ENCODE data around the gene FARS2. TPM values are rescaled to one million over a fixed set of nuclear protein-coding genes. Genes with fewer than 3 reads are reported as not detected.

The FARS2 gene
- polyA plus RNA-seq, 2 donors: 5.0 to 10.5 TPM

DNA sequence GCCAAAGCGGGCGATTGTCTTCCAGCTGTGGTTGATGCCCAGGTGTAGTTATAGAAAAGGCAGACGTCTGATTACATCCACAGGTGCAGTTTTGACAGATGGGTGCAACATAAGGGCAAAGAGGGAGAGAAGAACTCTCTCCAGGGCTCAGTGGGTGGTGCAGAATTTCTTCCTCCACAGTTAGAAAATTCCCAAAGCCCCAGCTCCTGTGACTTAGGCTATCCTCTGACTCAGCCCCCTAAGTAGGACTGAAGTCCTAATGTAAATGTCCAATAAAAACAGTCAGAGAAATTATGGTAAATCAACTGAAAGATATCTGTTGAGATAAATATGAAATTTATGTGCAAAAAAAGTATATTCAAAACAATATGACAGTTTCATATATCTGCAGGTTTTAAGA, 32.0 kb upstream of the FARS2 start:
- Histone ChIP-seq H3K36me3 (ENCODE audit: control insufficient read depth in 2 of 2, insufficient read depth in 2 of 2, low read length in 1 of 2) (no peaks in the 10 kb centered on the region), H3K4me3 (ENCODE audit: low read depth in 1 of 2, low read length in 2 of 2) (no peak overlapping the region), H3K9me3 (ENCODE audit: control insufficient read depth in 2 of 2, insufficient read depth in 1 of 2, low read depth in 1 of 2, low read length in 1 of 2) (no peaks in the 10 kb centered on the region), H3K27ac (ENCODE audit: low read depth in 2 of 2, low read length in 1 of 2) (no peak overlapping the region), H3K4me1 (ENCODE audit: control insufficient read depth in 2 of 2, insufficient read depth in 2 of 2, low read length in 1 of 2) (no peaks in the 10 kb centered on the region), H3K27me3 (ENCODE audit: control insufficient read depth in 1 of 2, insufficient read depth in 2 of 2, low read length in 2 of 2) (no peaks in the 10 kb centered on the region)
- 91 to 96% methylated on average over 3 of the region's 3 CpGs for WGBS, 2 donors

- no peak overlapping the region for H3K27ac ChIP-seq (ENCODE audit: low read depth in 2 of 2, low read length in 1 of 2)
- WGBS, 2 donors: 69 to 70% methylated on average over 4 of the region's 4 CpGs
- H3K9me3 ChIP-seq (ENCODE audit: control insufficient read depth in 2 of 2, insufficient read depth in 1 of 2, low read depth in 1 of 2, low read length in 1 of 2): no peaks in the 10 kb centered on the region
- H3K36me3 ChIP-seq (ENCODE audit: control insufficient read depth in 2 of 2, insufficient read depth in 2 of 2, low read length in 1 of 2): no peaks in the 10 kb centered on the region
- H3K4me1 ChIP-seq (ENCODE audit: control insufficient read depth in 2 of 2, insufficient read depth in 2 of 2, low read length in 1 of 2): no peaks in the 10 kb centered on the region
- H3K27me3 ChIP-seq (ENCODE audit: control insufficient read depth in 1 of 2, insufficient read depth in 2 of 2, low read length in 2 of 2): no peaks in the 10 kb centered on the region
- H3K4me3 ChIP-seq (ENCODE audit: low read depth in 1 of 2, low read length in 2 of 2): no peak overlapping the region
Measured at GRCh38 chr6:5230081-5230480, 31.2 kb upstream of the FARS2 start.

DNA sequence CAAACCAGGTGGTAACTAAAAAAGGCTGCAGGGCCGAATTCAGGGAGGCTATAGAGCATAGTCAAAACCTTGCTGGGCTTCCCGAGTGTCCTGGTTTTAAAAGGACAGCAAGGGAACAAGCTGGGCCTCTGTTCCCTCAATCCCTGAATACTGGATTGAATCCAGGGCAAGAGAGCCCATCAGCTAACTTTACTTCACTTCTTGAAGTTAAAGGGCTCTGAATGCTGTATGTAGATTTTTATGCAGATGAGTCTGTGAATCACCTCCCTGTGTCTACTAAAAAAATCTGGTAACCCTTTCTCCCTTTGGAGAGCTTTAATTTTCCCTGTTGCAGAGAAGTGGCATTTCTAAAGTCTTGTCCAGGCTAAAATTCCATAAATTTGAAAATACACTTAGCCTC, 30.0 kb upstream of the FARS2 start:
- Histone ChIP-seq H3K36me3 (ENCODE audit: control insufficient read depth in 2 of 2, insufficient read depth in 2 of 2, low read length in 1 of 2) (no peaks in the 10 kb centered on the region), H3K4me3 (ENCODE audit: low read depth in 1 of 2, low read length in 2 of 2) (no peak overlapping the region), H3K4me1 (ENCODE audit: control insufficient read depth in 2 of 2, insufficient read depth in 2 of 2, low read length in 1 of 2) (no peaks in the 10 kb centered on the region), H3K9me3 (ENCODE audit: control insufficient read depth in 2 of 2, insufficient read depth in 1 of 2, low read depth in 1 of 2, low read length in 1 of 2) (no peaks in the 10 kb centered on the region), H3K27me3 (ENCODE audit: control insufficient read depth in 1 of 2, insufficient read depth in 2 of 2, low read length in 2 of 2) (no peaks in the 10 kb centered on the region), H3K27ac (ENCODE audit: low read depth in 2 of 2, low read length in 1 of 2) (no peak overlapping the region)
- 87% methylated on average over 2 of the region's 2 CpGs for WGBS, 2 donors

DNA sequence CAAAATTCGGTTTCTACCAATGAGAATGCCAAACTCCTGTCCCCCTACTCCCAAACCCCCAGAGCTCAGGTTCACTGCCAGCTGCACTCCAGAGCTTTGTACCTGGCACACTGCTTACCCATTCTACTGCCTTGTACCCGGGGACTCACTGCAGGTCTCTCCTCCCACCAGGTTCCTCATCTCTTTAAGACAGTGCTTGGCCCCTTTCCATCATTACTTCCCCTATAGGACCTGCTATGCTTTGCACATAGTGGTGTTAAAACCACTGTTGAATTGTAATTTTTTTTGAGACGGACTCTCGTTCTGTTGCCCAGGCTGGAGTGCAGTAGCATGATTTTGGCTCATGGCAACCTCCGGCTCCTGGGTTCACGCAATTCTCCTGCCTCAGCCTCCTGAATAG, 26.4 kb upstream of the FARS2 start:
- Histone ChIP-seq H3K4me3 (ENCODE audit: low read depth in 1 of 2, low read length in 2 of 2) (no peak overlapping the region), H3K27ac (ENCODE audit: low read depth in 2 of 2, low read length in 1 of 2) (no peak overlapping the region), H3K27me3 (ENCODE audit: control insufficient read depth in 1 of 2, insufficient read depth in 2 of 2, low read length in 2 of 2) (no peaks in the 10 kb centered on the region), H3K36me3 (ENCODE audit: control insufficient read depth in 2 of 2, insufficient read depth in 2 of 2, low read length in 1 of 2) (peaks cover 0 to 2% of the 10 kb centered on the region in 2 donors), H3K9me3 (ENCODE audit: control insufficient read depth in 2 of 2, insufficient read depth in 1 of 2, low read depth in 1 of 2, low read length in 1 of 2) (no peaks in the 10 kb centered on the region), H3K4me1 (ENCODE audit: control insufficient read depth in 2 of 2, insufficient read depth in 2 of 2, low read length in 1 of 2) (no peaks in the 10 kb centered on the region)
- 84 to 89% methylated on average over 6 of the region's 6 CpGs for WGBS, 2 donors

DNA sequence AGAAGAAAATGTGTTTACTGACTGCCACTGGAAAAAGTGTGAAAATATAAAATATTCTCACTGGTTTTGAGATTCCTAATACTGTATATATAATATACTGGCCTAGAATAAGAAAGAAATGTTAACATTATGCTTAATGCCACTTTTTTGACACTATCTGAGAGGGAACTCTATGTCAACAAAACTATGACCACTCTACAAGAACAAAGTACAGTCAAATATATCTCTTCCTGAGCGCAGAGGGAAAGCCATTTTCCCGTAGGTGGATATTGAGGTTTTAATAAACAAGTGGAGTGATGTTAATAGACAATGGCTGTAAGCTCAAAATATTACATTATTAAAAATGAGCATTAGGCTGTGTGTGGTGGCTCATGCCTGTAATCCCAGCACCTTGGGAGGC, 25.5 kb upstream of the FARS2 start:
- H3K36me3 ChIP-seq (ENCODE audit: control insufficient read depth in 2 of 2, insufficient read depth in 2 of 2, low read length in 1 of 2): peaks cover 0 to 2% of the 10 kb centered on the region in 2 donors
- no peaks in the 10 kb centered on the region for H3K4me1 ChIP-seq (ENCODE audit: control insufficient read depth in 2 of 2, insufficient read depth in 2 of 2, low read length in 1 of 2)
- H3K27me3 ChIP-seq (ENCODE audit: control insufficient read depth in 1 of 2, insufficient read depth in 2 of 2, low read length in 2 of 2): no peaks in the 10 kb centered on the region
- H3K27ac ChIP-seq (ENCODE audit: low read depth in 2 of 2, low read length in 1 of 2): no peak overlapping the region
- H3K4me3 ChIP-seq (ENCODE audit: low read depth in 1 of 2, low read length in 2 of 2): no peak overlapping the region
- H3K9me3 ChIP-seq (ENCODE audit: control insufficient read depth in 2 of 2, insufficient read depth in 1 of 2, low read depth in 1 of 2, low read length in 1 of 2): no peaks in the 10 kb centered on the region
- WGBS, 2 donors: 95 to 96% methylated on average over 2 of the region's 2 CpGs

DNA sequence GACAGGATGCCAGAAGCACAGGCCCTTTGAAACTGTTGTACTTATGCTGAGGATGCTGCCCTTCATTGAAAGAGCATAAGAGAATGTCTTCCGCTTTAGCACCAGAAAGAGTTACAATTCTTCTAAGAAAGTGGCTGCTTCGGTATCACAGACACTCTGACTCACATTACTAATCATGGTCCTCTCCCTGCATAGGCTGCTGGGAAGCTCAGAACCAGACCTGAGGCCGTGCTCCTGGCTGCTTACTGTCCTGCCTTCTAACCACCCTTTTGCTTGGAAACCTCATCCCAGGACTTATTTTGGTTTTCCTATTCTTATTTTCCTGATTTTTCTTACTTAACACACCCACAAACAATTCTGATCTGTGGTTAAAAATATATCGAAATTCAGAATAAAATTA, 23.5 kb upstream of the FARS2 start:
- Histone ChIP-seq H3K4me1 (ENCODE audit: control insufficient read depth in 2 of 2, insufficient read depth in 2 of 2, low read length in 1 of 2) (no peaks in the 10 kb centered on the region), H3K27me3 (ENCODE audit: control insufficient read depth in 1 of 2, insufficient read depth in 2 of 2, low read length in 2 of 2) (no peaks in the 10 kb centered on the region), H3K4me3 (ENCODE audit: low read depth in 1 of 2, low read length in 2 of 2) (no peak overlapping the region), H3K36me3 (ENCODE audit: control insufficient read depth in 2 of 2, insufficient read depth in 2 of 2, low read length in 1 of 2) (peaks cover 0 to 2% of the 10 kb centered on the region in 2 donors), H3K9me3 (ENCODE audit: control insufficient read depth in 2 of 2, insufficient read depth in 1 of 2, low read depth in 1 of 2, low read length in 1 of 2) (no peaks in the 10 kb centered on the region), H3K27ac (ENCODE audit: low read depth in 2 of 2, low read length in 1 of 2) (no peak overlapping the region)
- WGBS, 2 donors: 86 to 89% methylated on average over 4 of the region's 4 CpGs

DNA sequence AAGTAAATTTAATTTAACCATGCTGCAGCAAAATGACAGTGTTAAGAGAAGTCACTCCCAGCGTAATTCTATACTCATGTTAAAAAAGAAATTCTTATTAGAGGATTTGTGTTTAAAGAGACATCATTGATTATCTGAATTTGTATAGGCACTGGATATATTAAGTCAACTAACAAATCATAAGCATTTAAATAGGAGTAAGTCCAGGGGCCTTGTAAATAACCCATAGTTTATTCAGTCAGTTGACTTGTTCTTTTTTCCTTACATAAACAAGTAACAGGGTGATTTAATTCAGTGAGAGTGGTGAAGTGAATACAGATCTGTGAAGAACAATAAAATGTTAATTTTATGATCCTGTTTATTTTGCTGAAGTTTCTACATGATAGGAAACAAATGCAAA, 23.0 kb upstream of the FARS2 start:
- no peaks in the 10 kb centered on the region for H3K9me3 ChIP-seq (ENCODE audit: control insufficient read depth in 2 of 2, insufficient read depth in 1 of 2, low read depth in 1 of 2, low read length in 1 of 2)
- 89 to 96% methylated on average over 1 of the region's 1 CpG for WGBS, 2 donors

DNA sequence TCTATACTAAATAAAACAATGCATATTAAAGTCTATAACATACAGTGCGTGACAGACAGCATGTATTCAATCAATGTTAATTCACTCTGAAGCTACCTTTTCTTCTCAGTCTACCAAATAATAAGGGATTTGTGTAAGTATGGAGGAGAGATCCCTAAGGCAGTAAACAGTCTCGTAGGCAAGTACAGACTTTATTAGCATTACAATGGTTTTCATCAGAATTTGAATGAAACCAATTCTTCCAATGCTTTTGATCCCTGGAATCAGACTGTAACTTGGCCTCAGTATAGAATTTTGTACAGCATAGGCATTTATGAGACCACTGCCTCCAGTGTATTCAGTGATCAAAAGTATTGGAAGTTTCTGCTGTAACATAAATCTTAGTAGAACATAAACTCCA, 20.1 kb upstream of the FARS2 start:
- Histone ChIP-seq H3K27ac (ENCODE audit: low read depth in 2 of 2, low read length in 1 of 2) (no peak overlapping the region), H3K36me3 (ENCODE audit: control insufficient read depth in 2 of 2, insufficient read depth in 2 of 2, low read length in 1 of 2) (peaks cover 0 to 4% of the 10 kb centered on the region in 2 donors), H3K9me3 (ENCODE audit: control insufficient read depth in 2 of 2, insufficient read depth in 1 of 2, low read depth in 1 of 2, low read length in 1 of 2) (no peaks in the 10 kb centered on the region), H3K27me3 (ENCODE audit: control insufficient read depth in 1 of 2, insufficient read depth in 2 of 2, low read length in 2 of 2) (no peaks in the 10 kb centered on the region), H3K4me3 (ENCODE audit: low read depth in 1 of 2, low read length in 2 of 2) (no peak overlapping the region), H3K4me1 (ENCODE audit: control insufficient read depth in 2 of 2, insufficient read depth in 2 of 2, low read length in 1 of 2) (peaks cover 0 to 3% of the 10 kb centered on the region in 2 donors)
- 81 to 84% methylated on average over 2 of the region's 2 CpGs for WGBS, 2 donors

More for the DNA sequence above, 23.0 kb upstream of the FARS2 start:
- Histone ChIP-seq H3K36me3 (ENCODE audit: control insufficient read depth in 2 of 2, insufficient read depth in 2 of 2, low read length in 1 of 2) (peaks cover 0 to 4% of the 10 kb centered on the region in 2 donors), H3K4me1 (ENCODE audit: control insufficient read depth in 2 of 2, insufficient read depth in 2 of 2, low read length in 1 of 2) (no peaks in the 10 kb centered on the region), H3K27me3 (ENCODE audit: control insufficient read depth in 1 of 2, insufficient read depth in 2 of 2, low read length in 2 of 2) (no peaks in the 10 kb centered on the region), H3K4me3 (ENCODE audit: low read depth in 1 of 2, low read length in 2 of 2) (no peak overlapping the region), H3K27ac (ENCODE audit: low read depth in 2 of 2, low read length in 1 of 2) (no peak overlapping the region)

GRCh38 chr6:5243069-5243468, 18.2 kb upstream of the FARS2 start:
- WGBS, 2 donors: 88 to 97% methylated on average over 12 of the region's 12 CpGs

DNA sequence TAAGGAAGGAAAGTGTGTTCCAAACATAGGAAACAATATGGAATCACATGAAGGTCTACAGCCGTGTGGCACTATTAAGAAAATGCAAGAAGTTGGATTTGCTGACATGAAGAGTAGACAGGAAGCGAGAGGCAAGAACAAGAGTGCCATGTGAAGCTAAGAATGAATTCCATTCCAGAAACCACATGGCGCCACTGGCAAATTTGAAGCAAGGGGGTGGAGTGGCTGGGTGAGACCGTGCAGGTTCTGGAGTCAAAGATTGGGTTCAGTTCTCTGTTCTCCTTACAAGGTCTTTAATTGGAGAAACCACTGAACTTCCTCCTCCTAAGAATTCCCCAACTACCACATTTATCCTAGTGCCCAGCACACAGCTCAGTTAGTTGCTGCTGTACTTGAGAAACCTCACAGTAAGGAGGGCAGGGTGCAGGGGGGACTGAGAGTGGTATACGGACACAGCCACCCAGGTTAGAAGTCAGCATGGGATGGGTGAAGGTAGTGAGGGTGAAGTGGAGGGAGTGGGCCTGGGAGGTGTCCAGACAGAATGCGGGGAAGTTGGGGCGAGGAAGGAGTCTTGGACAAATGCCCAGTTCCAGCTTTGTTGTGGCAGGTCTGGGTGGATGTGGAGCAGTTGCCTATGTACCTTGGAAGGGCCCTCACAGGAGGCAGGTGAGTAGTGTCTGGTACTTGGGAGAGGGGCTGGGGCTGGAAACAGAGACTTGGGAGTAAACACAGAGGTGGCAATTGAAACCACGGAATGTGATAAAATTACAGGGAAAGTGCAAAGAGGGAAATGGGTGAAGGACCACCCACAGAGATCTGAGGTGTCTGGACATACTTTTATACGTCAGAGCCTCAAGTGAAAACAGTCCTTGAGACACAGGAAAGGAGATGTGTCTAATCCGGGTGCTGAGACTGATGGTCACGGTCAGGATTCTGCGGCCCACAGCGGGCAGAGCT, 14.9 kb upstream of the FARS2 start:
- Histone ChIP-seq H3K27me3 (ENCODE audit: control insufficient read depth in 1 of 2, insufficient read depth in 2 of 2, low read length in 2 of 2) (no peaks in the 10 kb centered on the region), H3K36me3 (ENCODE audit: control insufficient read depth in 2 of 2, insufficient read depth in 2 of 2, low read length in 1 of 2) (peaks cover 0 to 2% of the 10 kb centered on the region in 2 donors), H3K4me1 (ENCODE audit: control insufficient read depth in 2 of 2, insufficient read depth in 2 of 2, low read length in 1 of 2) (peaks cover 0 to 3% of the 10 kb centered on the region in 2 donors), H3K9me3 (ENCODE audit: control insufficient read depth in 2 of 2, insufficient read depth in 1 of 2, low read depth in 1 of 2, low read length in 1 of 2) (no peaks in the 10 kb centered on the region), H3K4me3 (ENCODE audit: low read depth in 1 of 2, low read length in 2 of 2) (no peak overlapping the region), H3K27ac (ENCODE audit: low read depth in 2 of 2, low read length in 1 of 2) (no peak overlapping the region)
- WGBS, 2 donors: 81 to 85% methylated on average over 13 of the region's 13 CpGs

More at GRCh38 chr6:5243069-5243468, 18.2 kb upstream of the FARS2 start:
- no peak overlapping the region for H3K27ac ChIP-seq (ENCODE audit: low read depth in 2 of 2, low read length in 1 of 2)
- H3K4me3 ChIP-seq (ENCODE audit: low read depth in 1 of 2, low read length in 2 of 2): no peak overlapping the region
- peaks cover 0 to 4% of the 10 kb centered on the region in 2 donors for H3K36me3 ChIP-seq (ENCODE audit: control insufficient read depth in 2 of 2, insufficient read depth in 2 of 2, low read length in 1 of 2)
- peaks cover 0 to 3% of the 10 kb centered on the region in 2 donors for H3K4me1 ChIP-seq (ENCODE audit: control insufficient read depth in 2 of 2, insufficient read depth in 2 of 2, low read length in 1 of 2)
- no peaks in the 10 kb centered on the region for H3K27me3 ChIP-seq (ENCODE audit: control insufficient read depth in 1 of 2, insufficient read depth in 2 of 2, low read length in 2 of 2)
- no peaks in the 10 kb centered on the region for H3K9me3 ChIP-seq (ENCODE audit: control insufficient read depth in 2 of 2, insufficient read depth in 1 of 2, low read depth in 1 of 2, low read length in 1 of 2)

All from esophagus (tissue), 2 donors.